Gastrocnemius medialis (tissue), 4 donors: Measurements from ENCODE around the gene CCDC106. TPM values are rescaled to one million over a fixed set of nuclear protein-coding genes. Genes with fewer than 3 reads are reported as not detected.

Experiments used
- ATAC-seq, 2 donors: fragments of 150-250 bp; one replicate each; pipeline ENCODE4 v1.9.1; 2016
- DNase-seq, 2 donors: peaks; one replicate each; pipeline ENCODE4 v3.0.0-alpha.2; 2019
- H3K27ac ChIP-seq, 4 donors: fragments of 200-600 bp; sonication (generic); 1 replicate in 1 of 4; 2 replicates in 3 of 4; pipeline ENCODE4 v1.5.1; 2016 to 2018; ENCODE audit warnings: mild to moderate bottlenecking in 2 of 4, moderate library complexity in 1 of 4
- H3K27me3 ChIP-seq, 3 donors: fragments of 200-600 bp; sonication (generic) in 2 of 3; 1 replicate in 1 of 3; 2 replicates in 2 of 3; pipeline versions ENCODE4 v1.5.1 to v1.6.0; 2016 to 2019; ENCODE audit warnings: mild to moderate bottlenecking in 1 of 3, moderate library complexity in 1 of 3
- H3K36me3 ChIP-seq, 2 donors: fragments of 200-600 bp; sonication (generic) in 1 of 2; one replicate each; pipeline ENCODE4 v1.5.1; 2017 to 2018
- H3K4me1 ChIP-seq, 2 donors: fragments of 200-600 bp; sonication (generic) in 1 of 2; one replicate each; pipeline ENCODE4 v1.5.1; 2016 to 2017; ENCODE audit warnings: mild to moderate bottlenecking in 2 of 2
- H3K4me3 ChIP-seq, 4 donors: fragments of 200-600 bp; sonication (generic) in 3 of 4; 1 replicate in 1 of 4; 2 replicates in 3 of 4; pipeline ENCODE4 v1.5.1; 2016 to 2019; ENCODE audit warnings: mild to moderate bottlenecking in 2 of 4
- H3K9me3 ChIP-seq, 3 donors: fragments of 200-600 bp; sonication (generic) in 2 of 3; 1 replicate in 1 of 3; 2 replicates in 2 of 3; pipeline ENCODE4 v1.5.1; 2016 to 2019
- POLR2A ChIP-seq, 2 donors: fragments of 450-650 bp; IDR thresholded peaks; one replicate each; pipeline ENCODE4 v1.6.1; 2017; ENCODE audit warnings: antibody characterized with exemption in 2 of 2, mild to moderate bottlenecking in 2 of 2, moderate library complexity in 2 of 2
- in situ Hi-C, 4 donors: fragments of 200-750 bp; cut with MboI; loops; one replicate each; pipeline versions ENCODE4 v1.15.0 to v1.8.0; 2017; ENCODE audit warnings: low sequenced_read_pairs in 4 of 4
- intact Hi-C: fragments of 100-400 bp; cut with DNase I; formaldehyde crosslinking; loops from one replicate; pipeline ENCODE4 v1.15.1; 2023; ENCODE audit warnings: low total_unique reads
- total RNA-seq, 4 donors: library from RNA; depleted of rRNA; stranded (reverse); fragments of >200 nt; gene quantifications; one replicate each; pipeline versions ENCODE4 v1.1.0 to v1.2.3, GENCODE V29; 2016
- TF ChIP-seq, protein P1 (sequence below), 5 experiments: fragments of 450-650 bp in 3 of 5; fragments of 200-600 bp in 2 of 5; sonication (generic) in 2 of 5; IDR thresholded peaks in 4 of 5; conservative IDR thresholded peaks in 1 of 5; 1 replicate in 4 of 5; 2 replicates in 1 of 5; pipeline ENCODE4 v1.5.1; 2016 to 2019; ENCODE audit warnings: antibody characterized with exemption in 5 of 5, mild to moderate bottlenecking in 3 of 5, moderate library complexity in 3 of 5

CCDC106 gene
- total RNA-seq, 4 donors from 2014 or later: 6.3 to 21.2 (median 12.6) TPM

DNA sequence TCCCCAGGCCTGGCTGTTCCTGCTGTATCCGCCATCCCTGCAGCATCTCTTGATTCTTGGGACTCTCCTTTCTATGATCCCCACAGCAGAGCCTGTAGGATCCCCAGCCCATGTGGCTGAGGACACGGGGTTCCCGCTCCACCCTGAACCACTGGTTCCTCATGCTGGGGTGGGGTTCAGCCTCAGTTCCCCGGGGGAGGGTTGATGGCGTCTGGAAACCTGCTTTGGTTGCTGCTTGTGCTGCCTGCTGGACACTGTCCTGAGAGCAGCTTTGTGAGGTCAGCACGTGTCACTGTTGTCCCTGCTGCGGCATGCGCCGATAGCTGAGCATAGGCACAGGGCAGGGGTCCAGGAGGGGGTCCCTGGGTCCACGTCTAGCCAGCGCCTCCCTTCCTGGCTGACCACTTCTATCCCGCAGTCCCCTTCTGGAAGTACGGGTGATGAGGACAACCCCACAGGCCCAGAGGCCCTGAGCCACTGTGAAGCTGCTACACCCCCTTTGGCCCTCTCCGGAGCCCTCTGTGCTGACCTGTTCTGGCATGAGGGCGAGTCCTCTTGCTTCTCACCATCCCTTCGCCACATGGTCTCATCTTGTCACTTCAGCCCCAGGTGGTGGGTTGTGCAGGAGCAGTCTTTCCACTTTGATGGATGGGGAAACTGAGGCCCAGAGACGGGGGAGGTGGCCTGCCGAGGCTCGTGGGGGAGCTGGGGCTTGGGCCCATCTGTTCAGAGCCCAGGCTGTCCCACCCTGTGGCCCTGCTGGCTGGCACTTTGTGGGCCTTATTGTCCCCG, 32.5 kb downstream of the CCDC106 start:
- TF ChIP-seq, protein P1, sequence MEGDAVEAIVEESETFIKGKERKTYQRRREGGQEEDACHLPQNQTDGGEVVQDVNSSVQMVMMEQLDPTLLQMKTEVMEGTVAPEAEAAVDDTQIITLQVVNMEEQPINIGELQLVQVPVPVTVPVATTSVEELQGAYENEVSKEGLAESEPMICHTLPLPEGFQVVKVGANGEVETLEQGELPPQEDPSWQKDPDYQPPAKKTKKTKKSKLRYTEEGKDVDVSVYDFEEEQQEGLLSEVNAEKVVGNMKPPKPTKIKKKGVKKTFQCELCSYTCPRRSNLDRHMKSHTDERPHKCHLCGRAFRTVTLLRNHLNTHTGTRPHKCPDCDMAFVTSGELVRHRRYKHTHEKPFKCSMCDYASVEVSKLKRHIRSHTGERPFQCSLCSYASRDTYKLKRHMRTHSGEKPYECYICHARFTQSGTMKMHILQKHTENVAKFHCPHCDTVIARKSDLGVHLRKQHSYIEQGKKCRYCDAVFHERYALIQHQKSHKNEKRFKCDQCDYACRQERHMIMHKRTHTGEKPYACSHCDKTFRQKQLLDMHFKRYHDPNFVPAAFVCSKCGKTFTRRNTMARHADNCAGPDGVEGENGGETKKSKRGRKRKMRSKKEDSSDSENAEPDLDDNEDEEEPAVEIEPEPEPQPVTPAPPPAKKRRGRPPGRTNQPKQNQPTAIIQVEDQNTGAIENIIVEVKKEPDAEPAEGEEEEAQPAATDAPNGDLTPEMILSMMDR (IDR thresholded peaks at IDR 0.05 in 4 of 5, conservative IDR thresholded peaks at IDR 0.05 in 1 of 5): no peak
- no peak for TF ChIP-seq POLR2A (IDR thresholded peaks at IDR 0.05)
- intact Hi-C loops: no loop called here
- no peaks in the 10 kb centered on the region for H3K27me3 ChIP-seq
- H3K27ac ChIP-seq: no peak overlapping the region
- peaks cover 27 to 30% of the 10 kb centered on the region in 2 donors for H3K4me1 ChIP-seq
- no peak overlapping the region for H3K4me3 ChIP-seq
- in situ Hi-C loops: no loop called here
- ATAC-seq (no peak), DNase-seq (no peak)
- H3K9me3 ChIP-seq: no peaks in the 10 kb centered on the region
- H3K36me3 ChIP-seq: peaks cover 0 to 34% of the 10 kb centered on the region in 2 donors

DNA sequence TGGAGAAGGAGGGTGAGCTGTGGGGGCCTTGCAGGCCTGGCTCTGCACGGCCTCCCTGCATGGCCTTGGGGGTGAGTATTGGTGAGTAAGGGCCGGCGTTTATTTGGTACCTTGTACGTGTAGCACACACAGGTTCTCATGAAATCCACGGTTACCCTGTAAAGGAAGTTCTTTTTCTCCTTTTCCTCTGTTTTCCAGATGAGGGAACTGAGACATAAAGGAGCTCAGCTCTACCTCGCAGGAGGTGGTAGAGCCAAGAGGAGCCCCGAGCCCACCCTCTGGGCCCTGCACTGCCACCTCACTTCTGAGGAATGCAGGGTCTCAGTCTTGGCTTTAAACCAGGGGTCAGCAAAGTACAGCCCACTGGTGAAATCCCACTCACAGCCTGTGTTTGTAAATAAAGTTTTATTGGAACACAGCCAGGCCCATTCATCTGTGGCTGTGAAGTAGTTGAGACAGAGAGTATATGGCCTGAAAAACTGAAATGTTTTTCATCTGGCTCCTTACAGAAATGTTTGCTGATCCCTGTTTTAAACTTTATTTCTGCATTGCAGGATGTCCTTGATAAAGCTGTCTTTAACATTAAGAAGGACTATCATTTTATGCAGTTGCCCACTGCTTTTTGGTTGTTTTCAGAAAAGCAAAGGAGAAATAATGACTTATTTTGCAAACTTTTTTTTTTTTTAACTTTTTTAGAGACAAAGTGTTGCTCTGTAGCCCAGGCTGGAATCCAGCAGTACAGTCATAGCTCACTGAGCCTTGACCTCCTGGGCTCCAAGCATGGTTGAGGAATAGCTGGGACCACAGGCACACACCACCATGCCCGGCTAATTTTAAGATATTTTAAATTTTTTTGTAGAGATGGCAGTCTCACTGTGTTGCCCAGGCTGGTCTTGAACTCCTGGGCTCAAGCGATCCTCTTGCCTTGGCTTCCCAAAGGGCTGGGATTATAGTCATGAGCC, 33.4 kb downstream of the CCDC106 start:
- no peak overlapping the region for H3K4me3 ChIP-seq
- ATAC-seq (no peak), DNase-seq (no peak)
- H3K27ac ChIP-seq: no peak overlapping the region
- intact Hi-C loops (no loop called here), in situ Hi-C loops (no loop called here)
- H3K4me1 ChIP-seq: peaks cover 19 to 23% of the 10 kb centered on the region in 2 donors
- no peaks in the 10 kb centered on the region for H3K9me3 ChIP-seq
- no peaks in the 10 kb centered on the region for H3K27me3 ChIP-seq
- peaks cover 0 to 42% of the 10 kb centered on the region in 2 donors for H3K36me3 ChIP-seq
- no peak for TF ChIP-seq POLR2A (IDR thresholded peaks at IDR 0.05)
- TF ChIP-seq, protein P1 (IDR thresholded peaks at IDR 0.05 in 4 of 5, conservative IDR thresholded peaks at IDR 0.05 in 1 of 5): no peak

DNA sequence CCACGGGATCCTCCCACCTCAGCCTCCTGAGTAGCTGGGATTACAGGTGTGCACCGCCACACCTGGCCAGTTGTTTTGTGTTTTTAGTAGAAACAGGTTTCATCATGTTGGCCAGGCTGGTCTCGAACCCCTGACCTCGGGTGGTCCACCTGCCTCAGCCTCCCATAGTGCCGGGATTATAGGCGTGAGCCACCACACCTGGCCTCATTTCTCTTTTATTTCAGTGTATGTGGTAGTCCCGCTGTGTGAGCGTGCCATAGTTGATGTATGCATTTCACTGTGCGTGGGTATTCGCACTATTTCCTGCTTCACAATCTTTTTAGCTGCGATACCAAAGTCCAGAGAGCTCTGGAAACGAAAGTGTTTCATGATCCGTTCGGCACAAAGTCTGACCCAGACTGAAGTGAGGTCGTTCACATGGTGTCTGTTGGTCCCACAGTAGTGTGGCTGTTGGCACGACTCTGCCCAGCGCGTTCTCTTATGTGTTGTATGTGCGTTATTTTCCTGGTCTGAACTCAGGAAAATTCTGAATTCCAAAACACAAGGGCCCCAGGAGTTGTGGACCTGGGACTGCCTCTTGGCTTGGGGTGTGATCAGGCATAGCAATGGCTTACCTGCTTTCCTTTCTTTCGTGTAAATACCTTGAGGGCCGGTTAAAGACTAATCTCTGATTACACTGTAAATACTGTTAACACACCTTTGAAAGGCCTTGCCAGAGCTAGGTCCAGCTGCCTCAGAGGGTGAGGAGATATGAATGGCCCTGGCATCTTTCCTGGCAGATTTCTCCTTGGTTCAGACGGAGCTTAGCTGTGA, 35.6 kb downstream of the CCDC106 start:
- no peak for DNase-seq
- H3K4me3 ChIP-seq: no peak overlapping the region
- H3K27me3 ChIP-seq: no peaks in the 10 kb centered on the region
- in situ Hi-C loops: no loop called here
- peaks cover under 1 to 4% of the 10 kb centered on the region in 2 donors for H3K4me1 ChIP-seq
- no peaks in the 10 kb centered on the region for H3K9me3 ChIP-seq
- H3K36me3 ChIP-seq: peaks cover 0 to 42% of the 10 kb centered on the region in 2 donors
- intact Hi-C loops: no loop called here
- no peak for TF ChIP-seq POLR2A (IDR thresholded peaks at IDR 0.05)
- TF ChIP-seq, protein P1 (IDR thresholded peaks at IDR 0.05 in 4 of 5, conservative IDR thresholded peaks at IDR 0.05 in 1 of 5): no peak
- no peak overlapping the region for H3K27ac ChIP-seq
- ATAC-seq: no peak

DNA sequence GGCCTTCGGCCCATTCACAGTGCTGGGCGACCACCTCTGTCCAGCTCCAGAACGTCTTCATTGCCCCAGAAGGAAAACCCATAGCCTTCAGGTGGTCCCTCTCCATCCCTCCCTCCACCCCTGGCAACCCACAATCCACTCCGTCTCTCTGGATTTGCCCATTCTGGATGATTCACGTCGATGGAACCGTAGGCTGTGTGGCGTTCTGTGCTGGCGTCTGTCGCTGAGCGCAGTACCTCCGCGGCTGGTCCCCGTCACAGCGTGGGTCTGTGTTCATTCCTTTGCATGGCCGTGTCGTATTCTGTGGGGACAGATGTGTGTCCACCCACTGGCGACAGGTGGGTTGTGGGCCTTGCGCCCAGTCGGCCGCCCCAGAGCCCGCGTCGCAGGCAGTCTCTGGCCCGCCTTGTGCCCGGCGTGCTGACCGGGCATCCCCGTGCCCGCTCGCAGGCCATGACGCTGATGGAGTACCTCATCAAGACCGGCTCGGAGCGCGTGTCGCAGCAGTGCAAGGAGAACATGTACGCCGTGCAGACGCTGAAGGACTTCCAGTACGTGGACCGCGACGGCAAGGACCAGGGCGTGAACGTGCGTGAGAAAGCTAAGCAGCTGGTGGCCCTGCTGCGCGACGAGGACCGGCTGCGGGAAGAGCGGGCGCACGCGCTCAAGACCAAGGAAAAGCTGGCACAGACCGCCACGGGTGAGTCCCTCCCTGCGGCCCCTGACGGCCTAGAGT, 37.1 kb downstream of the CCDC106 start:
- no peak overlapping the region for H3K4me3 ChIP-seq
- H3K27me3 ChIP-seq: no peaks in the 10 kb centered on the region
- ATAC-seq (no peak), DNase-seq (no peak)
- peaks cover 0 to 42% of the 10 kb centered on the region in 2 donors for H3K36me3 ChIP-seq
- no peaks in the 10 kb centered on the region for H3K4me1 ChIP-seq
- TF ChIP-seq, protein P1 (IDR thresholded peaks at IDR 0.05 in 4 of 5, conservative IDR thresholded peaks at IDR 0.05 in 1 of 5): no peak
- no peak for TF ChIP-seq POLR2A (IDR thresholded peaks at IDR 0.05)
- intact Hi-C loops: no loop called here
- no peak overlapping the region for H3K27ac ChIP-seq
- in situ Hi-C loops: no loop called here
- H3K9me3 ChIP-seq: no peaks in the 10 kb centered on the region
